ENCODE measurements around the gene LRCH1.

- TF ChIP-seq CTCF (conservative IDR thresholded peaks at IDR 0.05) (no peak), EZH2 (IDR thresholded peaks at IDR 0.05; ENCODE audit: low read depth) (no peak)
Measured at GRCh38 chr13:46621792-46622629, 69.0 kb downstream of the LRCH1 start.

All from PC-9 (cell line).